Measurements from ENCODE around the gene KRTAP5-6.

KRTAP5-6 gene

GRCh38 chr11:1693327-1694063 lies 3.5 kb upstream of the KRTAP5-6 start:
- ChIA-PET POLR2A (interaction anchor here (0.9 to 2.1 kb wide), 3 partner anchors 13 to 140 kb away, joined by 3 to 30 read pairs (median 4); partner anchors contain the start of gene SYT8), CTCF (interaction anchor here (0.6 to 5.1 kb wide), 17 partner anchors 14 to 463 kb away, joined by 3 to 77 read pairs (median 3); partner anchors contain the start of gene SYT8)
- DNase-seq (ENCODE audit: extremely low spot score) = peak; percentile 94
- peak; percentile 30; the same call in 1 of the 2 replicates for TF ChIP-seq L3MBTL2 (conservative IDR thresholded peaks at IDR 0.05)
- TF ChIP-seq CTBP1 (IDR thresholded peaks at IDR 0.05; ENCODE audit: borderline replicate concordance) = no peak

- CTCF ChIA-PET = interaction anchor here (0.6 to 5.1 kb wide), 16 partner anchors 14 to 462 kb away, joined by 3 to 77 read pairs (median 4); partner anchors contain the start of gene SYT8
- DNase-seq (ENCODE audit: extremely low spot score) = peak; percentile 92
- POLR2A ChIA-PET = interaction anchor here (0.6 to 2.1 kb wide), 5 partner anchors 14 to 683 kb away, joined by 3 to 30 read pairs (median 4); partner anchors contain the start of genes CD81 and SYT8
- TF ChIP-seq LEF1 (IDR thresholded peaks at IDR 0.05; ENCODE audit: borderline replicate concordance) = no peak
- no peak for TF ChIP-seq ARNT (IDR thresholded peaks at IDR 0.05)
- TF ChIP-seq FOXA1 (IDR thresholded peaks at IDR 0.05) = no peak
- no peak for TF ChIP-seq SUZ12 (IDR thresholded peaks at IDR 0.05)
- TF ChIP-seq NFRKB (IDR thresholded peaks at IDR 0.05) = no peak
- TF ChIP-seq FOXK2 (IDR thresholded peaks at IDR 0.05) = no peak
- TF ChIP-seq ELF4 (IDR thresholded peaks at IDR 0.05) = no peak
- TF ChIP-seq HDGF (IDR thresholded peaks at IDR 0.05; ENCODE audit: borderline replicate concordance) = no peak
- TF ChIP-seq BHLHE40 (IDR thresholded peaks at IDR 0.05; ENCODE audit: borderline replicate concordance) = no peak
- no peak for TF ChIP-seq PKNOX1 (IDR thresholded peaks at IDR 0.05)
- no peak for TF ChIP-seq CTBP1 (IDR thresholded peaks at IDR 0.05; ENCODE audit: borderline replicate concordance)
- no peak for TF ChIP-seq L3MBTL2 (conservative IDR thresholded peaks at IDR 0.05)
- TF ChIP-seq FOXM1 (IDR thresholded peaks at IDR 0.05; ENCODE audit: borderline replicate concordance) = no peak; the same call in 1 of the 2 replicates
- TF ChIP-seq ZNF384 (IDR thresholded peaks at IDR 0.05) = no peak
- no peak for TF ChIP-seq SP1 (IDR thresholded peaks at IDR 0.05)
- TF ChIP-seq TARDBP (IDR thresholded peaks at IDR 0.05) = no peak
These were observed 2.7 kb upstream of the KRTAP5-6 start for GRCh38 chr11:1694064-1694845.

- TF ChIP-seq ARNT (IDR thresholded peaks at IDR 0.05) (no peak), HDGF (IDR thresholded peaks at IDR 0.05; ENCODE audit: borderline replicate concordance) (no peak), SUZ12 (IDR thresholded peaks at IDR 0.05) (no peak), FOXM1 (IDR thresholded peaks at IDR 0.05; ENCODE audit: borderline replicate concordance) (no peak), NFRKB (IDR thresholded peaks at IDR 0.05) (no peak), LEF1 (IDR thresholded peaks at IDR 0.05; ENCODE audit: borderline replicate concordance) (no peak), ELF4 (IDR thresholded peaks at IDR 0.05) (no peak)
- POLR2A ChIA-PET = no interaction called here
- CTCF ChIA-PET = interaction anchor here (0.6 to 5.1 kb wide), 5 partner anchors 42 to 295 kb away, joined by 3 to 77 read pairs (median 10); partner anchors contain the start of gene SYT8
- DNase-seq (ENCODE audit: extremely low spot score) = no peak
These were observed 2.0 kb upstream of the KRTAP5-6 start for GRCh38 chr11:1694846-1695547.

- POLR2A ChIA-PET = no interaction called here
- CTCF ChIA-PET = interaction anchor here (5.1 kb wide), 1 partner anchor 137 kb away, joined by 77 read pairs; the partner anchor contains the start of gene SYT8
- no peak for DNase-seq (ENCODE audit: extremely low spot score)
- TF ChIP-seq CTBP1 (IDR thresholded peaks at IDR 0.05; ENCODE audit: borderline replicate concordance) (no peak), TARDBP (IDR thresholded peaks at IDR 0.05) (no peak), ARNT (IDR thresholded peaks at IDR 0.05) (no peak), L3MBTL2 (conservative IDR thresholded peaks at IDR 0.05) (no peak), ELF4 (IDR thresholded peaks at IDR 0.05) (no peak), LEF1 (IDR thresholded peaks at IDR 0.05; ENCODE audit: borderline replicate concordance) (no peak), NFRKB (IDR thresholded peaks at IDR 0.05) (no peak), FOXA1 (IDR thresholded peaks at IDR 0.05) (no peak), SP1 (IDR thresholded peaks at IDR 0.05) (no peak), ZNF384 (IDR thresholded peaks at IDR 0.05) (no peak), FOXM1 (IDR thresholded peaks at IDR 0.05; ENCODE audit: borderline replicate concordance) (no peak), PKNOX1 (IDR thresholded peaks at IDR 0.05) (no peak)
These were observed 1.4 kb upstream of the KRTAP5-6 start for GRCh38 chr11:1695548-1696108.

- CTCF ChIA-PET = interaction anchor here (1.5 kb wide), 1 partner anchor 133 kb away, joined by 3 read pairs; no protein-coding TSS in a partner anchor
- no peak for DNase-seq (ENCODE audit: extremely low spot score)
These were observed 2.8 kb downstream of the KRTAP5-6 start for GRCh38 chr11:1699771-1700170.

More at GRCh38 chr11:1699771-1700170, 2.8 kb downstream of the KRTAP5-6 start:
- TF ChIP-seq NFRKB (IDR thresholded peaks at IDR 0.05) = no peak
- no peak for TF ChIP-seq TARDBP (IDR thresholded peaks at IDR 0.05)
- TF ChIP-seq PKNOX1 (IDR thresholded peaks at IDR 0.05) = no peak
- TF ChIP-seq SUZ12 (IDR thresholded peaks at IDR 0.05) = no peak
- no peak for TF ChIP-seq SP1 (IDR thresholded peaks at IDR 0.05)
- TF ChIP-seq ZNF384 (IDR thresholded peaks at IDR 0.05) = no peak
- TF ChIP-seq FOXM1 (IDR thresholded peaks at IDR 0.05; ENCODE audit: borderline replicate concordance) = no peak
- TF ChIP-seq ELF4 (IDR thresholded peaks at IDR 0.05) = no peak
- no peak for TF ChIP-seq L3MBTL2 (conservative IDR thresholded peaks at IDR 0.05)
- no peak for TF ChIP-seq BHLHE40 (IDR thresholded peaks at IDR 0.05; ENCODE audit: borderline replicate concordance)
- no peak for TF ChIP-seq ARNT (IDR thresholded peaks at IDR 0.05)
- POLR2A ChIA-PET = no interaction called here
